Measurements from ENCODE around the gene LMF1.

The LMF1 gene

DNA sequence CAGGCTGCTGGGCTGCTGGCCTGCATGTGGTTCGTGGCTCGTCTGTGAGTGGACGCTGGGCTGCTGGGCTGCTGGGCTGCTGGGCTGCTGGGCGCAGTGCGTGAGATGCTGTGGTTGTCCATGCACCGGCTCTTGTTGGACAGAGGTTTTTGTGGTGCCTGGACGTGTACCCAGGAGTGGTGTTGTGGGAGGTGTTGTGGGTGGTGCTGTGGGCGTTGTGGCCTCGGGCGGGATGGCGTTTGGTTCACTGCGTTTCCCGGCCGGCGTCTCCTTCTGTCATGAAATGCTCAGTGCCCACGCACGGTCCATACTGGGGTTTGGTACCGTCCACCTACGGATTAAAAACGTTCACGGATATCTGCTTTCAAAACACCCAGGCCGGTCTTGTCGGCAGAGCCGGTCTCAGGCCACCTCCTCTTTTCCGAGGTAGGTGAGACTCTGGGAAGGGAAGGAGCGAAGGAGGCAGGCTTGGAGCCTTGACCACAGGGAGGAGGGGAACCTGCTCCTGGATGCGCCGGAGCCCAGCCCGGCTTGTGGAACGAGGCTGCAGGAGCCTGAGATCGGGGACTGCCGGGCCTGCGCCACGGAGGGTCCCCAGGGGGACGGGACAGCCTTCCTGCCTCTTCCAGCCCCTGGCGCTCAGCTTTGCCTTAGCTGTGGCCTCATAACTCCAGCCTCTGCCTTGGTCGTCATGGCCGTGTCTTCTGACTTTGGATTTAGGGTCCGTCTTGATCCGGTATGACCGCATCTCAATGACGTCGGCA is 140.5 kb downstream of the LMF1 start:
- H3K79me2 ChIP-seq (ENCODE audit: insufficient read depth, low read depth), result no peaks in the 10 kb centered on the region
- H3K4me1 ChIP-seq (ENCODE audit: low read depth, poor library complexity, severe bottlenecking), result no peaks in the 10 kb centered on the region
- H4K20me1 ChIP-seq (ENCODE audit: insufficient read depth), result no peaks in the 10 kb centered on the region
- H3K9ac ChIP-seq, result no peak overlapping the region
- no peaks in the 10 kb centered on the region for H3K36me3 ChIP-seq (ENCODE audit: insufficient read depth)
- TF ChIP-seq CTCF (conservative IDR thresholded peaks at IDR 0.05; ENCODE audit: low read depth, low read length), result no peak
- H3K4me3 ChIP-seq (IDR thresholded peaks at IDR 0.05; ENCODE audit: insufficient read depth, low read depth, low read length), result no peak overlapping the region
- H2AFZ ChIP-seq (ENCODE audit: low read depth), result no peak overlapping the region
- no peak overlapping the region for H3K27ac ChIP-seq
- H3K4me2 ChIP-seq, result no peak overlapping the region
- H3K27me3 ChIP-seq (ENCODE audit: insufficient read depth, low read depth), result peaks cover 95% of the 10 kb centered on the region

GRCh38 chr16:828891-829290 is 141.9 kb downstream of the LMF1 start:
- Histone ChIP-seq H3K4me3 (IDR thresholded peaks at IDR 0.05; ENCODE audit: insufficient read depth, low read depth, low read length) (no peak overlapping the region), H3K79me2 (ENCODE audit: insufficient read depth, low read depth) (no peaks in the 10 kb centered on the region), H3K27ac (no peak overlapping the region), H3K27me3 (ENCODE audit: insufficient read depth, low read depth) (peaks cover 95% of the 10 kb centered on the region), H4K20me1 (ENCODE audit: insufficient read depth) (no peaks in the 10 kb centered on the region), H3K4me2 (no peak overlapping the region), H3K36me3 (ENCODE audit: insufficient read depth) (no peaks in the 10 kb centered on the region), H2AFZ (ENCODE audit: low read depth) (no peak overlapping the region), H3K4me1 (ENCODE audit: low read depth, poor library complexity, severe bottlenecking) (no peaks in the 10 kb centered on the region), H3K9ac (no peak overlapping the region)
- TF ChIP-seq CTCF (conservative IDR thresholded peaks at IDR 0.05; ENCODE audit: low read depth, low read length), result no peak

- Histone ChIP-seq H3K9ac (no peak overlapping the region), H3K36me3 (ENCODE audit: insufficient read depth) (no peaks in the 10 kb centered on the region), H2AFZ (ENCODE audit: low read depth) (no peak overlapping the region), H3K27ac (no peak overlapping the region), H3K79me2 (ENCODE audit: insufficient read depth, low read depth) (no peaks in the 10 kb centered on the region), H4K20me1 (ENCODE audit: insufficient read depth) (no peaks in the 10 kb centered on the region), H3K27me3 (ENCODE audit: insufficient read depth, low read depth) (peaks cover 95% of the 10 kb centered on the region), H3K4me3 (IDR thresholded peaks at IDR 0.05; ENCODE audit: insufficient read depth, low read depth, low read length) (no peak overlapping the region), H3K4me2 (no peak overlapping the region), H3K4me1 (ENCODE audit: low read depth, poor library complexity, severe bottlenecking) (no peaks in the 10 kb centered on the region)
- TF ChIP-seq CTCF (conservative IDR thresholded peaks at IDR 0.05; ENCODE audit: low read depth, low read length), result no peak
Measured at GRCh38 chr16:827513-827912, 143.3 kb downstream of the LMF1 start.

GRCh38 chr16:825341-826061 is 145.3 kb downstream of the LMF1 start:
- no peak overlapping the region for H3K9ac ChIP-seq
- H3K36me3 ChIP-seq (ENCODE audit: insufficient read depth), result no peaks in the 10 kb centered on the region
- no peaks in the 10 kb centered on the region for H3K4me1 ChIP-seq (ENCODE audit: low read depth, poor library complexity, severe bottlenecking)
- H4K20me1 ChIP-seq (ENCODE audit: insufficient read depth), result no peaks in the 10 kb centered on the region
- no peak overlapping the region for H3K27ac ChIP-seq
- no peak overlapping the region for H2AFZ ChIP-seq (ENCODE audit: low read depth)
- no peak overlapping the region for H3K4me3 ChIP-seq (IDR thresholded peaks at IDR 0.05; ENCODE audit: insufficient read depth, low read depth, low read length)
- H3K4me2 ChIP-seq, result no peak overlapping the region
- peaks cover 95% of the 10 kb centered on the region for H3K27me3 ChIP-seq (ENCODE audit: insufficient read depth, low read depth)
- TF ChIP-seq CTCF (conservative IDR thresholded peaks at IDR 0.05; ENCODE audit: low read depth, low read length), result no peak
- no peaks in the 10 kb centered on the region for H3K79me2 ChIP-seq (ENCODE audit: insufficient read depth, low read depth)
